ENCODE results near the gene FBXW5. TPM values are rescaled to one million over a fixed set of nuclear protein-coding genes. Genes with fewer than 3 reads are reported as not detected.

Gene FBXW5
- total and polyA plus RNA-seq, 12 donors = 118 to 215 (median 145) TPM

DNA sequence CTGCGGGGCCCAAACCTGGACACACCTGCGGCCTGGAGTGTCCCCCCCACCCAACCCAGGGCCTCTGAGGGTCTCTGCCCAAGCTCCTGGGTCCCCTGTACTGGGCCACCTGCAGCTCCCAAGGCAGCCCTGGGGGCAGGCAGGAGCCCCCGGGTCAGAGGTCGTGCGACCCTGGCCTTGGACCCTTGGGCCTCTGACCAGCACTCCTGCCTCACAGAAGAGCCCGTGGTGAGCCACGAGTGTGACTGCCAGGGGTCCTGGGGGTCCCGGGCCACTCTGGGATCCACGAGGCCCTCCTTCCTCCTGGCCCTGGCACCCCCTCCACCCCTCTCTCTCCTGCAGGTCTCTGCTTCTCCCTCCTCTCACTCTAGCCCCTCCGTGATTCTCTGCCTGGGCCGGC is 27.8 kb upstream of the FBXW5 start:
- no peak for TF ChIP-seq CTCF (IDR thresholded peaks at IDR 0.05)
- no peak overlapping the region for H3K4me3 ChIP-seq

DNA sequence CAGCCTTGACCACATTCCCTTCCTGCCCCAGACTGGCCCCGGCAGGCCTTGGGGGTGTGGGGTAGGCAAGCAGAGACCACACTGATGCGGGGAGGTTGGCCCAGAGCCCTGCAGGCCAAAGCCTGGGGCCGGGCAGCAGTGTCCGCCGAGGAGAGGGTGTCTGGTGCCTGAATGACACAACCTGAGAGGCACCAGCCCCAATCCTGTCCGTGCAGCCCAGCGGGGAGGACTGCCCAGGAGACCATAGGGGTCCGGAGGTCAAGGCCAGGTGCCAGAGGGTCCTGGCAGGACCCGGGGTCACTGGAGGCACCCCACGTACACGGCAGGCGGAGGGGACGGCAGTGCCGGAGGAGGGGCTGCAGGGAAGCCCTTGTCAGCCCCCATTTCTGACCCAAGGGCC is 27.2 kb upstream of the FBXW5 start:
- intact Hi-C loops (cut with DNase I) = no loop called here
- H3K27me3 ChIP-seq = peaks cover 0 to 5% (median 0%) of the 10 kb centered on the region in 7 donors
- WGBS, 2 donors = 90 to 91% methylated on average over 14 of the region's 14 CpGs
- H3K4me3 ChIP-seq = no peak overlapping the region
- H3K4me1 ChIP-seq = peaks cover 7 to 42% (median 27%) of the 10 kb centered on the region in 9 donors
- TF ChIP-seq CTCF (IDR thresholded peaks at IDR 0.05) = no peak
- ATAC-seq = no peak
- H3K9me3 ChIP-seq = no peaks in the 10 kb centered on the region
- no peaks in the 10 kb centered on the region for H3K36me3 ChIP-seq
- peak in 1 of 2 donors; percentile 10 for DNase-seq
- H3K27ac ChIP-seq = no peak overlapping the region

More for the DNA sequence above, 27.8 kb upstream of the FBXW5 start:
- Histone ChIP-seq H3K27me3 (peaks cover 0 to 11% (median 0%) of the 10 kb centered on the region in 7 donors), H3K4me1 (peaks cover 11 to 48% (median 33%) of the 10 kb centered on the region in 9 donors), H3K27ac (no peak overlapping the region), H3K9me3 (no peaks in the 10 kb centered on the region), H3K36me3 (no peaks in the 10 kb centered on the region)
- 82 to 93% methylated on average over 11 of the region's 11 CpGs for WGBS, 2 donors
- ATAC-seq = no peak
- intact Hi-C loops (cut with DNase I) = no loop called here
- DNase-seq = no peak

GRCh38 chr9:136970361-136970760 is 25.8 kb upstream of the FBXW5 start:
- peaks cover under 1 to 38% (median 21%) of the 10 kb centered on the region in 9 donors for H3K4me1 ChIP-seq
- TF ChIP-seq CTCF (IDR thresholded peaks at IDR 0.05) = no peak
- intact Hi-C loops (cut with DNase I) = no loop called here

DNA sequence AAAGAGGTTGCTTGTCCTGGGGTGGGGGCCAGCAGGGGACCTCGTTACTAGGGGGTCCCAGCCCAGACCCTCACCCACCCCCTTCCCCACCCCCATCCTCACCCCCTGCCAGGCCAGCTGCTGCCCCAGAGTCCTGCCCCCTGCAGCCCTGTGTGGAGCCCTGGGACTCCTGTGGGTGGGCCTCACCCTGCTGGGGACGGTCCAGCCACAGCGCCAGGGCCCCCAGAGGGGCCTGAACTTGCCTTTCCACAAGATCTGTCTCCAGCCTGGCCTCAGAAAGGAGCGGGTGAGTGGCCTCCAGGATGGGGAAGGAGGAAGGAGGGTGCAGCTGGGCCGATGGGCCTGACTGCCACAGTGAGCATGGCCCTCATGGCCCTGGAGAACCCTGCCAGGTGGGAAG is 25.2 kb upstream of the FBXW5 start:
- no peak for TF ChIP-seq CTCF (IDR thresholded peaks at IDR 0.05)
- intact Hi-C loops (cut with DNase I) = no loop called here
- 79 to 87% methylated on average over 5 of the region's 5 CpGs for WGBS, 2 donors
- no peak overlapping the region for H3K27ac ChIP-seq
- no peaks in the 10 kb centered on the region for H3K27me3 ChIP-seq
- no peaks in the 10 kb centered on the region for H3K9me3 ChIP-seq
- ATAC-seq = no peak
- H3K4me3 ChIP-seq = no peak overlapping the region
- DNase-seq = no peak
- peaks cover 0 to 32% (median 15%) of the 10 kb centered on the region in 9 donors for H3K4me1 ChIP-seq
- H3K36me3 ChIP-seq = no peaks in the 10 kb centered on the region

More at GRCh38 chr9:136970361-136970760, 25.8 kb upstream of the FBXW5 start:
- Histone ChIP-seq H3K4me3 (no peak overlapping the region), H3K27ac (no peak overlapping the region), H3K27me3 (no peaks in the 10 kb centered on the region), H3K9me3 (no peaks in the 10 kb centered on the region), H3K36me3 (no peaks in the 10 kb centered on the region)
- WGBS, 2 donors = 83 to 92% methylated on average over 11 of the region's 11 CpGs
- peak in 1 of 2 donors; percentile 9 for DNase-seq
- no peak for ATAC-seq
